ENCODE measurements around the gene FGF14. TPM values are rescaled to one million over a fixed set of nuclear protein-coding genes. Genes with fewer than 3 reads are reported as not detected.

The FGF14 gene
- total and polyA plus RNA-seq, 2 experiments from 2014 or later, result 0.73 TPM; not detected in 1

GRCh38 chr13:102172406-102172805, 229.4 kb downstream of the FGF14 start:
- H3K4me1 ChIP-seq (ENCODE audit: insufficient read depth), result no peaks in the 10 kb centered on the region
- no peaks in the 10 kb centered on the region for H3K9me2 ChIP-seq (replicated peaks; ENCODE audit: insufficient read depth)
- TF ChIP-seq EZH2 (IDR thresholded peaks at IDR 0.05; ENCODE audit: borderline replicate concordance) (no peak), EZH2phosphoT487 (IDR thresholded peaks at IDR 0.05; ENCODE audit: low read depth, severe bottlenecking, unreplicated experiment) (no peak), CTCF (IDR thresholded peaks at IDR 0.05; ENCODE audit: poor library complexity) (no peak)
- no peak overlapping the region for H2AFZ ChIP-seq
- WGBS (ENCODE audit: low lambda C conversion rate, missing lambda C conversion rate), result 59% methylated on average over 1 of the region's 1 CpG
- DNase-seq (ENCODE audit: low spot score), result no peak
- H3K27ac ChIP-seq, result no peak overlapping the region
- no peaks in the 10 kb centered on the region for H4K20me1 ChIP-seq (ENCODE audit: insufficient read depth, poor library complexity, severe bottlenecking)
- H3K36me3 ChIP-seq (replicated peaks; ENCODE audit: insufficient read depth, low read depth), result no peaks in the 10 kb centered on the region
- H3K9me3 ChIP-seq (ENCODE audit: low read depth), result no peaks in the 10 kb centered on the region
- no peak overlapping the region for H3K4me2 ChIP-seq
- H3K79me2 ChIP-seq, result no peaks in the 10 kb centered on the region
- no peaks in the 10 kb centered on the region for H3K27me3 ChIP-seq
- no peak overlapping the region for H3K4me3 ChIP-seq

- Histone ChIP-seq H3K9me2 (replicated peaks; ENCODE audit: insufficient read depth) (no peaks in the 10 kb centered on the region), H3K4me1 (ENCODE audit: insufficient read depth) (no peaks in the 10 kb centered on the region), H3K36me3 (replicated peaks; ENCODE audit: insufficient read depth, low read depth) (no peaks in the 10 kb centered on the region), H3K79me2 (no peaks in the 10 kb centered on the region), H4K20me1 (ENCODE audit: insufficient read depth, poor library complexity, severe bottlenecking) (no peaks in the 10 kb centered on the region), H3K4me3 (no peak overlapping the region), H3K27me3 (no peaks in the 10 kb centered on the region), H3K4me2 (no peak overlapping the region), H3K9me3 (ENCODE audit: low read depth) (no peaks in the 10 kb centered on the region), H3K27ac (no peak overlapping the region), H2AFZ (no peak overlapping the region)
- DNase-seq (ENCODE audit: low spot score), result no peak
- TF ChIP-seq EZH2 (IDR thresholded peaks at IDR 0.05; ENCODE audit: borderline replicate concordance) (no peak), CTCF (IDR thresholded peaks at IDR 0.05; ENCODE audit: poor library complexity) (no peak), EZH2phosphoT487 (IDR thresholded peaks at IDR 0.05; ENCODE audit: low read depth, severe bottlenecking, unreplicated experiment) (no peak)
- WGBS (ENCODE audit: low lambda C conversion rate, missing lambda C conversion rate), result 86% methylated on average over 6 of the region's 6 CpGs
Observed at GRCh38 chr13:102170305-102170704, 231.5 kb downstream of the FGF14 start.

- WGBS (ENCODE audit: low lambda C conversion rate, missing lambda C conversion rate), result 75% methylated on average over 2 of the region's 2 CpGs
Observed at GRCh38 chr13:102169471-102170015, 232.3 kb downstream of the FGF14 start.

More at GRCh38 chr13:102169471-102170015, 232.3 kb downstream of the FGF14 start:
- no peak overlapping the region for H3K4me2 ChIP-seq
- no peaks in the 10 kb centered on the region for H3K79me2 ChIP-seq
- H3K9me3 ChIP-seq (ENCODE audit: low read depth), result no peaks in the 10 kb centered on the region
- H3K4me3 ChIP-seq, result no peak overlapping the region
- H3K9me2 ChIP-seq (replicated peaks; ENCODE audit: insufficient read depth), result no peaks in the 10 kb centered on the region
- H3K4me1 ChIP-seq (ENCODE audit: insufficient read depth), result no peaks in the 10 kb centered on the region
- H3K27ac ChIP-seq, result no peak overlapping the region
- no peaks in the 10 kb centered on the region for H3K36me3 ChIP-seq (replicated peaks; ENCODE audit: insufficient read depth, low read depth)
- TF ChIP-seq EZH2 (IDR thresholded peaks at IDR 0.05; ENCODE audit: borderline replicate concordance) (no peak), CTCF (IDR thresholded peaks at IDR 0.05; ENCODE audit: poor library complexity) (no peak), EZH2phosphoT487 (IDR thresholded peaks at IDR 0.05; ENCODE audit: low read depth, severe bottlenecking, unreplicated experiment) (no peak)
- H2AFZ ChIP-seq, result no peak overlapping the region
- H3K27me3 ChIP-seq, result no peaks in the 10 kb centered on the region
- no peak for DNase-seq (ENCODE audit: low spot score)
- H4K20me1 ChIP-seq (ENCODE audit: insufficient read depth, poor library complexity, severe bottlenecking), result no peaks in the 10 kb centered on the region
